Upper lobe of left lung (tissue), 4 donors: Measurements from ENCODE around the gene PCDHA11.
"Not testable (repeated sequence)": the region's sequence is repeated elsewhere in the genome, so short reads cannot be mapped to it uniquely, and the experiment has no call there.

ENCODE experiments used
- CTCF ChIP-seq, 6 experiments: fragments of 450-650 bp in 4 of 6; fragments of 200-600 bp in 2 of 6; sonication (generic) in 2 of 6; IDR thresholded peaks; one replicate each; pipeline ENCODE4 v1.5.1; 2016 to 2019; ENCODE audit warnings: antibody characterized with exemption in 6 of 6
- POLR2AphosphoS5 ChIP-seq, 2 donors: sonication (generic); formaldehyde crosslinking; IDR thresholded peaks; one replicate each; pipeline ENCODE4 v1.5.1; 2017; ENCODE audit warnings: antibody characterized with exemption in 2 of 2

- TF ChIP-seq CTCF, POLR2AphosphoS5 (IDR thresholded peaks at IDR 0.05): not testable (repeated sequence)
These were observed 34.2 kb upstream of the PCDHA11 start for GRCh38 chr5:140834439-140835008.
